ENCODE measurements around the gene HAO1.

DNA sequence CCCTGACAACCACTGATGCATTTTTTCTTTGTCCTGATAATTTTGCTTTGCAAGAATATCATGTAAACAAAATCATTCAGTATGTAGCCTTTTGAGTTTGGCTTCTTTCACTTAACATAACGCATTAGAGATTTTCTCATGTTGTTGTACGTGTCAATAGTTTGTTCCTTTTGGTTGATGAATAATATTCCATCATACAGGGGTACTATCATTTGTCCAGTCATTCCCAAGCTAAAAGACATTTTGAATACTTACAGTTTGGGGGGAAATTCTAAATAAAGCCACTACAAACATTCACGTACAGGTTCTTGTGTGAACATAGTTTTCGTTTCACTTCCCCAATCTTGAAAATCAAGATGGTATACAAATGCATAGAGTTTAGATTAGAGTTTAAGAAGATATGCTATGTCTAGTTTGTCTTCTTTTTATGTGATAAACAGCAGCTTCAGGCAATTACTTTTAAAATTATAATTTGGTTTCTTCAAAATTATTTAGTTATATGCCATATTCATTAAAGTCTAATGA lies 5.2 kb downstream of the HAO1 start:
- TF ChIP-seq, protein P1, sequence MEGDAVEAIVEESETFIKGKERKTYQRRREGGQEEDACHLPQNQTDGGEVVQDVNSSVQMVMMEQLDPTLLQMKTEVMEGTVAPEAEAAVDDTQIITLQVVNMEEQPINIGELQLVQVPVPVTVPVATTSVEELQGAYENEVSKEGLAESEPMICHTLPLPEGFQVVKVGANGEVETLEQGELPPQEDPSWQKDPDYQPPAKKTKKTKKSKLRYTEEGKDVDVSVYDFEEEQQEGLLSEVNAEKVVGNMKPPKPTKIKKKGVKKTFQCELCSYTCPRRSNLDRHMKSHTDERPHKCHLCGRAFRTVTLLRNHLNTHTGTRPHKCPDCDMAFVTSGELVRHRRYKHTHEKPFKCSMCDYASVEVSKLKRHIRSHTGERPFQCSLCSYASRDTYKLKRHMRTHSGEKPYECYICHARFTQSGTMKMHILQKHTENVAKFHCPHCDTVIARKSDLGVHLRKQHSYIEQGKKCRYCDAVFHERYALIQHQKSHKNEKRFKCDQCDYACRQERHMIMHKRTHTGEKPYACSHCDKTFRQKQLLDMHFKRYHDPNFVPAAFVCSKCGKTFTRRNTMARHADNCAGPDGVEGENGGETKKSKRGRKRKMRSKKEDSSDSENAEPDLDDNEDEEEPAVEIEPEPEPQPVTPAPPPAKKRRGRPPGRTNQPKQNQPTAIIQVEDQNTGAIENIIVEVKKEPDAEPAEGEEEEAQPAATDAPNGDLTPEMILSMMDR (IDR thresholded peaks at IDR 0.05) = no peak
- no peak for TF ChIP-seq POLR2A (IDR thresholded peaks at IDR 0.05)
- no peak for TF ChIP-seq EP300 (IDR thresholded peaks at IDR 0.05)
- TF ChIP-seq POLR2AphosphoS5 (IDR thresholded peaks at IDR 0.05) = no peak
